Measurements from ENCODE around the gene LACRT.

GRCh38 chr12:54608769-54609168, 25.9 kb downstream of the LACRT start:
- TF ChIP-seq, protein P1, sequence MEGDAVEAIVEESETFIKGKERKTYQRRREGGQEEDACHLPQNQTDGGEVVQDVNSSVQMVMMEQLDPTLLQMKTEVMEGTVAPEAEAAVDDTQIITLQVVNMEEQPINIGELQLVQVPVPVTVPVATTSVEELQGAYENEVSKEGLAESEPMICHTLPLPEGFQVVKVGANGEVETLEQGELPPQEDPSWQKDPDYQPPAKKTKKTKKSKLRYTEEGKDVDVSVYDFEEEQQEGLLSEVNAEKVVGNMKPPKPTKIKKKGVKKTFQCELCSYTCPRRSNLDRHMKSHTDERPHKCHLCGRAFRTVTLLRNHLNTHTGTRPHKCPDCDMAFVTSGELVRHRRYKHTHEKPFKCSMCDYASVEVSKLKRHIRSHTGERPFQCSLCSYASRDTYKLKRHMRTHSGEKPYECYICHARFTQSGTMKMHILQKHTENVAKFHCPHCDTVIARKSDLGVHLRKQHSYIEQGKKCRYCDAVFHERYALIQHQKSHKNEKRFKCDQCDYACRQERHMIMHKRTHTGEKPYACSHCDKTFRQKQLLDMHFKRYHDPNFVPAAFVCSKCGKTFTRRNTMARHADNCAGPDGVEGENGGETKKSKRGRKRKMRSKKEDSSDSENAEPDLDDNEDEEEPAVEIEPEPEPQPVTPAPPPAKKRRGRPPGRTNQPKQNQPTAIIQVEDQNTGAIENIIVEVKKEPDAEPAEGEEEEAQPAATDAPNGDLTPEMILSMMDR (conservative IDR thresholded peaks at IDR 0.05), result no peak
- TF ChIP-seq ZFX (IDR thresholded peaks at IDR 0.05), result no peak

All from C4-2B (cell line).